ENCODE results near the gene MYT1. TPM values are rescaled to one million over a fixed set of nuclear protein-coding genes. Genes with fewer than 3 reads are reported as not detected.

MYT1 gene
- total RNA-seq, 1 donor from 2014 or later: not detected

- no peak for DNase-seq (ENCODE audit: extremely low read depth, low read depth, low spot score)
Observed at GRCh38 chr20:64139199-64140060, 24.8 kb upstream of the MYT1 start.

GRCh38 chr20:64140061-64140931 is 24.0 kb upstream of the MYT1 start:
- DNase-seq (ENCODE audit: extremely low read depth, low read depth, low spot score): no peak

- DNase-seq (ENCODE audit: extremely low read depth, low read depth, low spot score): no peak
Observed at GRCh38 chr20:64140956-64141355, 23.3 kb upstream of the MYT1 start.

GRCh38 chr20:64142590-64142989 is 21.7 kb upstream of the MYT1 start:
- DNase-seq (ENCODE audit: extremely low read depth, low read depth, low spot score): no peak

DNA sequence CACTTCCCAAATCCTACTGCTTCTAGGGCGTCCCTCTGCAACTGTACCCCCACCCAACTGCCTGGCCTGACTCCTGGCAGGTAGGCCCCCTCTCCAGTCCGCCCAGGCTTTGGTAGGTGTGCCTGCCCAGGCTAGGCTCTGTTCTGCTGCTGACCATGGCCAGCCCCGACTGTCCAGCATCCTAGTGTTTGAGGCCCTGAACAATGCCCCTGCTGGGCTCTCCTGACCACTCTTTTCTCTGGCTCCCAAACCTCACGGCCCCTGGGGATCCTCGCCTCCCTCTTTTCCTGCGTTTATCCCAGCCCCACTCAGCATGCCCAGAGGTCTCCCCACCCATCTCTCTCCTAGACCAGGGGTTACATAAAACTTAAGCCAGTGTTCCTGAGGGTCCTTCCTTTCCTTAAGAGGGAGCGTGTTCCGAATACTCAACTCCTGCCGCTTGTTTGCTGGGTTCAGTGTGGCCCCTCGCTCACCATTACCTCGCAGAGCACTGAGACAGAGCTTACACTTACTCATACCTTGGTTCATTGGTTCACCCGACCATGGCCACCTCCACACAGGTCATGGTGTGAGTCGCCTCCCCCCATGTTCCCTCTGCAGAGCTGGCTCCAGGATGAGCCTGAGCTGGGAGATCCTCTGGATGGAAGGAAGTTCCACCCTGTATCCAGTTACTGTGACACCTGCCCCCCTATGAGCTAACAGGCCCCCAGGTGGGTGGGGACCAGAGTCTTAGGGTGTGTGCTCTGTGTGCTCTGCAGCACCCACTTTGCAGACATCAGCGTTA is 21.0 kb upstream of the MYT1 start:
- DNase-seq (ENCODE audit: extremely low read depth, low read depth, low spot score): no peak

- DNase-seq (ENCODE audit: extremely low read depth, low read depth, low spot score): no peak
Observed at GRCh38 chr20:64144144-64144912, 19.9 kb upstream of the MYT1 start.

- no peak for DNase-seq (ENCODE audit: extremely low read depth, low read depth, low spot score)
Observed at GRCh38 chr20:64145458-64146300, 18.6 kb upstream of the MYT1 start.

GRCh38 chr20:64146301-64146935 is 17.8 kb upstream of the MYT1 start:
- no peak for DNase-seq (ENCODE audit: extremely low read depth, low read depth, low spot score)

DNA sequence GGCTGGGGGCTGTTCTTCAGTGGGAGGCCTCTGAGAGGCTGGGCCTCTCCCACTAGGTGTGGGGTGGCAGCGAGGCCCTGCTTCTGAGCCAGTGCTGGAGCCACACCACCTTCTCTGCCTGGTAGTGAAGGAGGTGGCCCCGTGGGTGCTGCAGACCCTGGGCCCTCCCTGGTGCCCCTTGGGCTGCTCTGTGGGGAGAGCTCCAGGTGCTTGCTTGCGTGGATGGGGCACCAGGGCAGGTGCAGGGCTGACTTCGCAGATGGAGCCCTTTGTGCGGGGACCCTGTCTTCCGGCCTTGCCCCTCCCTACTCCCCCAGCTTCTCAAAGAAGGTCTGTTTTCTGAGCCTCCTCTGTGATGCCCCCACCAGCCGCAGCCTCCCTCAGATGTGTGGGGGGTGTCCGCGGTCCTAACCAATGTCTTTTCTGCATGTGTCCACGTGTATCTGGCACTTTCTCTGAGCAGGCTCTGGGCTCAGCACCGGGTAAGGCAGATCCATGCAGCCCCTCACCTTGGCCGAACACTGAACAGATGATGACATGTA is 17.2 kb upstream of the MYT1 start:
- no peak for DNase-seq (ENCODE audit: extremely low read depth, low read depth, low spot score)

DNA sequence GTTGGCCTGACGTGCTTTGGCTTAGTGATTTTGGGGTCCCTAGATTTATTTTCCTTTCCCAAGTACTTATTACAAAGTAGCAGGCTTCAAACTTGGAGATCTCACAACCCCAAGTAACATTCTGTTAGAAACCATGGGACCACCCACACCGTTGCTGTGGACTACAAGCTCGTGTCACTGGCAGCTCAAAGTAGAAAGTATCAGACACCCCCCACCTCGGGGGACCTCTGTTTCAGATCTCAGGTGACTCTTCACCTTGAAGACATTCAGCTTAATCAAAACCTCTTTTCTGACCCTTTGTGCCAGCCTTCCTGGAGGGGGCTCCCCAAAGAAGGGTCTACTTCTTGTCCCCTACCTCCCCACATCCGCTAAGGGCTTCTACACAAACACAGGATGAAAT is 15.7 kb upstream of the MYT1 start:
- DNase-seq (ENCODE audit: extremely low read depth, low read depth, low spot score): no peak

DNA sequence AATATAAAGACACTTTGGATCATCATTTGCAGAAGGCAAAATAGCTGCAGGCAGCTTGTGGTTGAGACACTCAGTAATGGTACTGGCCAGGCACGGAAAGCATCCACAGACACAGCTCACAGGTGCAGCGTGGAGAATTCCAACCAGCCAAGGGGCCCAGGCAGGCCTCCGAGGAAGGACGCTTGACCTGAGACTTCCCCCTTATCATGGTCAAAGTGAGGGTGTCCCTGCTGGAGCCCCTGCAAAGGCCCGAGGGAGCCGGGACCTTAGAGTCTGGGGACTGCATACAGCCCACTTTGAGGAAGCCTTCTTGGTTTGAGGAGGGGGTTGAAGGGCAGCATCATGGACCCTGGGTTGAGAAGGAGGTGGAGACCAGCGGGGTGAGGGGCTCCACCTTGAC is 15.1 kb upstream of the MYT1 start:
- no peak for DNase-seq (ENCODE audit: extremely low read depth, low read depth, low spot score)

DNA sequence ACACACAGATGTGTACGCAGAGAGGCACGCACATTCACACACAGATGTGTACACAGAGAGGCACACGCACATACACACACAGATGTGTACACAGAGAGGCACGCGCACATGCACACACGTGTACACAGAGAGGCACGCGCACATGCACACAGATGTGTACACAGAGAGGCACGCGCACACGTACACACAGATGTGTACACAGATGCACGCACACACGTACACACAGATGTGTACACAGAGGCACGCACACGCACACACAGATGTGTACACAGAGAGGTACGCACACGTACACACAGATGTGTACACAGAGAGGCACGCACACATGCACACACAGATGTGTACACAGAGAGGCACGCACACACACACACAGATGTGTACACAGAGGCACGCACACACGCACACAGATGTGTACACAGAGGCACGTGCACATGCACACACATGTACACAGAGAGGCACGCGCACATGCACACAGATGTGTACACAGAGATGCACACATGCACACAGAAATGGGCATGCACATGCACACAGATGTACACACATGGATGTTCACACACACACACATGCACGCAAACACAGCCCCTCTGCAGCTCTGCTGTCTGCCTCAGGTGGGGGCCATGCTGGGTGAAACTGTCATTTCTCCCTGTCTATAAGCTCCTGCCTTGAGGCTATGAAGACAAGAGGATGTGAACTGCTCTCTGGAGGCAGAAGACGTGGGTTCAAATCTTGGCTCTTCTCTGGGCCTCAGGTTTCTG is 14.3 kb upstream of the MYT1 start:
- DNase-seq (ENCODE audit: extremely low read depth, low read depth, low spot score): no peak

GRCh38 chr20:64150756-64151632 is 13.3 kb upstream of the MYT1 start:
- DNase-seq (ENCODE audit: extremely low read depth, low read depth, low spot score): no peak

GRCh38 chr20:64151633-64152530 is 12.4 kb upstream of the MYT1 start:
- DNase-seq (ENCODE audit: extremely low read depth, low read depth, low spot score): no peak

GRCh38 chr20:64152906-64153305 is 11.3 kb upstream of the MYT1 start:
- DNase-seq (ENCODE audit: extremely low read depth, low read depth, low spot score): no peak

- no peak for DNase-seq (ENCODE audit: extremely low read depth, low read depth, low spot score)
Observed at GRCh38 chr20:64153410-64153809, 10.8 kb upstream of the MYT1 start.

Measured in glomerular endothelial cell (primary cell).